ENCODE data around the gene HNRNPF.
A peak's percentile ranks its signal among the peaks of the same experiment; 100 is the strongest.
"Not testable (repeated sequence)": the region's sequence is repeated elsewhere in the genome, so short reads cannot be mapped to it uniquely, and the experiment has no call there.

HNRNPF gene

DNA sequence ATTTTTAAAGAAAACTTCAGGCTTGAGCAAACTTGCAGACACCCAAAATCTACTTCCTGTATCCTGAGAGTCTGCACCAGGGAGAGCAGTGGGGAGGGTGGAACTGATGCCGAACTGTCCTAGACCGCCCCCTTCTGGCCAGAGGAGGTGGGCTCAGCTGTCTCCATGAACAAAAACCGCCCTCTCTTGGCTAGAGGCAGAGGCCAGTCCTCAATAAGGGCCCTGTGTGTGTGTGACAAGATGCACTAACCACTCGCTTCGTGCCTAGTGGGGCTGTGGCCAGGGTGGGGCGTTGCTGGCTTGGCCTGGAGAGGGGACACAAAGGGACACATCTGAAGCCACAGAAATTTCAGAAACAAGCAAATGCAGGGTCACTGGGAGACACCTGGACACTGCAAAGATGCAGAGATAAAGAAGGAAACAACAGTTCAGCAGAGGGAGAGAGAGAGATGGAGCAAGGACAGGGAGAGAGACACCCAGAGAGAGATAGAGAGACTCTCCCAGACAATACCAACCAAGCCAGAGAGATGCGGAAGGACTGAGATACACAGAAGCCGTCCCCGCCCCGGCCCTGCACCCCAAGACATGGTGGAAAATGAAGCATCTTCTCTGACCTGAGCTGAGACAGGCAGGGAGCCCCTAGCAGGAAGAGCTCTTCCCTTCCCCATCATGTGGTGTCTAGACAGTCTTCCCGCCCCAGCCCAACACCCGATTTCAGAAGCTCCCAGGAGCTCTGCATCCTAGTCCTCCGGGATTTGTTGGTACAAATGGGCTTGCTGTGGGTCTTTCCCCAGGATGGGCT, 60.3 kb downstream of the HNRNPF start:
- peak; percentile 93 for DNase-seq (ENCODE audit: low spot score)

DNA sequence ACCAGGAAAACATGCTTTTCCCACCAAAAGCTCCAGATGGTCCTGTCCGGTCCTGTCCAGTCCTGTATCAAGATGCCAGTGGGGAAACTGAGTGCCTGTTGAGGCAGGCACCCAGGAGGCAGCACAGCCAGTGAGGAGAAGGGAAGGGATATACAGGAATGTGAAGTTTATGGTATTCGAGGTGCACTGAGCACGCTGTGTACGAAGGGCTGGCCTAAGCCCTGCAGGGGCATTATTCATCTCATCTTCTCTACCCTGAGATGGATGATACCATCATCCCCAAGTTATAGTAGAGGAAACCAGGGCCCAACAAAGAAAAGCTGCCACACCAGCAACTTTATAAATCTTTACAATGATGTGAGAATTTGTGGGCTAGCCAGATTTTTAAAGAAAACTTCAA, 61.0 kb downstream of the HNRNPF start:
- DNase-seq (ENCODE audit: low spot score) = no peak

DNA sequence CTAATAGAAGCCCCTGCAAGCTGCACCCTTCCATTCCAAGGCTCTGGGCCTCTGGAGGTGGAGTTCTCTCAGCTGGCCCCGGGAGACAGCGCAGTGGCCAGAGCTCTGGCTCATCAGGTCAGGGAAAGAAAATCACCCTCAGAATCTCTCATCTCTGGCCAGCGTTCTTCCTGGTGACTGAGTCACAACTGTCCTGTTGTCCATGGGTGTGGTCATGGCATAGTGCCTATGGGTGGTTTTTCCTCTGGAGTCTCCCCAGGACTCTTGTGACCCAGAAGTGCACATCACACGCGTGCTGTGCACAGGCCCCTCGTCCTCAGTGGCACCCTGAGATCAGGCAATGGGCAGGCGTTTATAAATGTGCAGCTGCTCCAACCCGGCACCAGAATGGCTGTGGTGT, 64.9 kb downstream of the HNRNPF start:
- DNase-seq (ENCODE audit: low spot score) = no peak

DNA sequence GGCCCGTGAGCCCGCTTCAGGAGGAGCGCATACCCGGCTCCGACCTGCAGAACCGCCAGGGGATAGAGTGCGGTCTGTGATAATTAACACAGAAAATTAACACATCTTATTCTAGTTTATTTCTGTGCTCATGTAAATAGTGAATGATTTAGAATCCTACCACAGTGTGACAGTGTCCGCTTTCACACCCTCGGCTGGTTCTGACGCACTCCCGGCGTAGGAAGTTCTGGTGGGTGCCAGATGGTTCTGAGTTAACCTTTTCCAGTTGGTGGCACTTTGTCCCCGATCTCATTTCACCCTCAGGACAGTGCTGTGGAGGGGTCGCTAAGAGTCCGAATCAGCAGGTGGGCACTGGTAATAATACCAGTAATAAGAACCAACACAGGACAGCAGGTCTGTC, 65.9 kb downstream of the HNRNPF start:
- DNase-seq (ENCODE audit: low spot score) = no peak

DNA sequence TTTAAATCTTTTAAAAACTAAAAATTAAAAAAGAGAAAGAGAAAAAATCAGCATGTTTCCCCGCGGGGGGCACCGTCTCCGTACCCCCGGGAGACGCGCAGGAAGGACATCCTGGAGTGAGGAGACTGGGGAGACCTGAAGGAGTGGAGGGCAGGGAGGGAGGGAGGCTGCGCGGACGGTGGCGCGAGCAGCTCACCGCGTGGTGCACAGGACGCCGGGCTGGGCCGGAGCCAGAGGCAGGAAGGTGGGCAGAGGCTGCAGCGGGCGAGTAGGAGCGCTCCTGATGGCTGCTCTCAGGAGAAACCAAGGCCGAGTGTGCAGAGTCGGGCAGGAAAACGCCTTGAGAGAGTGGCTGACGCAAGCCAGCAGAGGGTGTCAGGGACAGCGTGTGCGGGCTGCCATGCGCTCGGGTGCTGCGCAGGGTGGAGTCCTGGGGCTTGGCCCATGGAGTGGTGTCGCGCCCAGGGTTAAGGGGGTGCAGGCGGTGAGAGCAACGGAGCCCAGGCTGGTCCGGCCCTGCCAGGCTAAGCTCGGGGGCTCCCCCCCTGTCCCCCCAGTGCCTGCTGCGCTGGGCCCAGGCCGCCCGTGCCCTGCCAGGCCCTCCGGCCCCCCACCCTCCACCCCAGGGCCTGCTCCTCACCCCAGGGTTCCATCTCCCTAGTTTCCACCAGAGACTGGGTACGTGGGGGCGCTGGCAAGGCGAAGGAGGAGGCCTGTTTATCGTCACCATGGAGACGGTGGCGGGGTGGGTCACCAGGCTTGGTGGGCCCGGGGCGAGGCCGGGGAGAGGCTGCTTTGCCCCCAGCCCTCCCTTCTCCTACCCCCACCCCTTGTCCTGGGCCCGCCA, 66.5 kb downstream of the HNRNPF start:
- no peak for DNase-seq (ENCODE audit: low spot score)

DNA sequence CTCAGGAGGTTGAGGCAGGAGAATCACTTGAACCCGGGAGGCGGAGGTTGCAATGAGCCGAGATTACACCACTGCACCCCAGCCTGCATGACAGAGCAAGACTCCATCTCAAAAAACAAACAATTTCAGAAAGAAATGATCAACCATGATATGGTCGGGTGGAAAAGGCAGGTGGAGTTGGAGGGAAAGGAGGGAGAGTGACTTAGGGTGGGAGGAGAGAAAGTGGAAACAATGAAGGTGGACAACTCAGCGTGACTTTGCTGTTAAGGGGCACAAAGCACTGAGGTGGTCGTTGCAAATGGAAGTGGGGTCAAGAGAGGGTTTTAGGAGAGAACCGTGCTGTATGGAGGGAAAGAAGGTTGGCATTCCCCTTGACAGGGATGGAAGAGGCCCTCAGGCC, 67.5 kb downstream of the HNRNPF start:
- DNase-seq (ENCODE audit: low spot score) = no peak

DNA sequence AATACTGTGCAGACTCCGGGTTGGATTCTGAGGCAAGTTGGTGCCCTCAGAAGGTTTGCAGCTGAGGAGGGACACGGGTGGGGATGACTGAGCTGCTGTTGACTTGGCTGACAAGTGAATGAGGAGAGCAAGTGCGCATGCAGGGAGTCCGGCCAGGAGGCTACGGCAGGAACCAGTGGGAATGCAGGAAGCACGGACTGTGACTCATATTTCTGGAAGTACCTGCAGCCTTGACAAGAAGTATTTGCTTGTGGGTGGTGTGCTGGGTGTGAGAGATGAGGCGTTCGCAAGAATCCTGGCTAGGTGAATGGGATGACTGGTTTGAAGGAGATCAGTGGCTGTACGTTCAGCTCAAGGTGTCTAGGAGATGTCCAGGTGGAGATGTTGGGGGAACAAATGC, 68.4 kb downstream of the HNRNPF start:
- DNase-seq (ENCODE audit: low spot score) = no peak

DNA sequence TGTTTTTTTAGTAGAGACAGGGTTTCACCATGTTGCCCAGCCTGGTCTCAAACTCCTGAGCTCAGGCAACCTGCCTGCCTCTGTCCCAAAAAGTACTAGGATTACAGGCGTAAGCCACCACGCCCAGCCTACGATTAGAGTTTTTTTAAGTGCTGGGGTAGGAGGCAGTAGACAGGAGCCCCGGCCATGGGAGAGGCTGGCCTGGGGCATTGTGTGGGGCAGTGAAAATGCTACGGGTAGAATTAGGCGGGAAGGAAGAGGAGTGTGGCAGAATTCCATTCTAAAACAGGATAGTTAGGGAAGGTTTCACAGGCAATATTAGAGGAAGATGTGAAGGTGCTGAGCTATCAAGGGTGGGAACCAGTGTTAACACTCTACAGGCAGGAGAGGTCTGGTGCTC, 68.9 kb downstream of the HNRNPF start:
- no peak for DNase-seq (ENCODE audit: low spot score)

DNA sequence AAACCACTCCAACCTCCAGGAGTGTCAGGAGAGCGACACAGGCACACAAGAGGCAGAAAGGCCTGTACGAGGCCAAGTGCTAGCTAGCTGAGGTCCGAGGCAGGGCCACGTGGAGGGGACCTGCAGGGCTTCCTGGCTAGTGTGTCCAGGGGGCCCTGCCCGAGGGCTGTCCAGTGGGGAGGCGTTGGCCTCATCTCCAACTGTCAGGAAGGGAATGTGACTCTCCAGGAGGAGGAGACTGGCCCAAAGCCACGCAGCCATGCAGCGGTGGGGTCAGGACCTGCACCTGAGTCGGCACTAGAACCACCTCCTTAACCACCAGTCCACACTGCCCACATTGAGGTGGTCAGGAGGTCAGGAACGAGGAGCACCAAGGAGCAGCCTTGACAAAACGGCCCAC, 69.8 kb downstream of the HNRNPF start:
- DNase-seq (ENCODE audit: low spot score) = no peak

DNA sequence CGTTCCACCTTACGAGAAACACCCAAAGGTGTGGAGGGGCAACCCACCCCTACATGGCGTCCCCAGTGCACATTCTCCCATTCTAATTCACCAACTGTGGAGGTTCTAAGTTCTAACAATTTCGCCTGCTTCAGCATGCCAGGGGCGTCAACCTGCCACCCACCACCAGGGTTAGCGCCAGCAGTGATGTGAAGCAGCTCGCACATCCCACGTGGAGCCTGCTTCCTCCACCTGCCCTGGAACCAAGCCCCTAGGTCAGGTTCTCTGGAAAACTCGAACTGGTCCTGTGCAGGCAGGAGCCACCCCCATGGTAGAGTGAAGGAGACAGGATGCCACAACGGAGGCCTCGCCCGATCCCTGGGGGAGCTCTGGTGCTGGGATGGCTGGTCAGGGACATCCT, 70.9 kb downstream of the HNRNPF start:
- DNase-seq (ENCODE audit: low spot score) = no peak

DNA sequence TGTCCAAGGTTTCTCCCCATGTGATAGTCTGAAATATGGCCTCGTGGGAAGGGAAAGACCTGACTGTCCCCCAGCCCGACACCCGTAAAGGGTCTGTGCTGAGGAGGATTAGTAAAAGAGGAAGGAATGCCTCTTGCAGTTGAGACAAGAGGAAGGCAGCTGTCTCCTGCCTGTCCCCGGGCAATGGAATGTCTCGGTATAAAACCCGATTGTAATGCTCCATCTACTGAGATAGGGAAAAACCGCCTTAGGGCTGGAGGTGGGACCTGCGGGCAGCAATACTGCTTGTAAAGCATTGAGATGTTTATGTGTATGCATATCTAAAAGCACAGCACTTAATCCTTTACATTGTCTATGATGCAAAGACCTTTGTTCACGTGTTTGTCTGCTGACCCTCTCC, 71.5 kb downstream of the HNRNPF start:
- DNase-seq (ENCODE audit: low spot score) = not testable (repeated sequence)

DNA sequence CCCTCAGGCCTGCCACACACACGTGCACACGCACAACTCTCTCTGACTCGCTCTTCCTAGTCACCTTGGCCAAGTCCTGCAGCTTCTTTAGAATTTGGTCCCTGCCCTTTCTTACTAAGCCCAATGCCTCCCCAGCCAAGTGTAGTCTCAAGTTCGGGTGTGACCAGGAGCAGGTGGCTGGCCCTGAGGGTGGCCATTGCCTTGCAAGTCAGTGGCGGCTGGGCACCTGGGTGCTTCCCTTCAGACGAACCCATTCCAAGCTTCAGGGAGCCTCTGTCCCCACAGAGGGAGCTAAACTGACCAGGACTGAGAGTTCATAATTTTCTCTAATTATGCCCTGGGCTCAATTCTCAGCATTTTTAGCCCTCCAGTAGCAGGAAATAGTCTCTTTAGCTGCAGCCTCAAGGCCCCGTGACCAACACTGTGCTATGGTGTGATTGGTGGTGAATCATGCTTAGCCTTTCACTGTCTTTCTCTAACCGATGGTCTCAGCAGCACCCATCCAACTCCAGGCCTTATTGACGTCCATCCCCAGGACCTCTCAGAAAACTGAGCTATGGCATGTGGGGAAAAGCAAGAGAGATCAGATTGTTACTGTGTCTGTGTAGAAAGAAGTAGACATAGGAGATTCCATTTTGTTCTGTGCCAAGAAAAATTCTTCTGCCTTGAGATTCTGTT, 72.2 kb downstream of the HNRNPF start:
- DNase-seq (ENCODE audit: low spot score) = no peak

DNA sequence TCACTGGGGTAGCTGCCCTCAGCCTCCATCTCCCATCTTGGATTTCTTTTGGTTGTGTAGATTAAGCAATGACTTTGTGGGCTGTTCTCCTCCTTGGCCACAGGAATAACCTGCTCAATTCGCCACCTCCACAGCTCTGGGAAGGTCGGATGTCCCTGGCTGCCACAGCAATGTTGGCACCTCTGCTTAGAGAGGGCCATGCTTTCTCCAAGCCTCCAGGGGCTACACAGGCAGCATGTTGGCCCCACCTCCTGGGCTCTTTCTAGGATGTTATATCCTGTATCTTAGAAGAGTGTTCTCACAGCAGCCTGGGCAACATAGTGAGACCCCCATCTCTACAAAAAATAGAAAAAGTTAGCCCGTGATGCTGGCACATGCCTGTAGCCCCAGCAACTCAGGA, 72.9 kb downstream of the HNRNPF start:
- no peak for DNase-seq (ENCODE audit: low spot score)
